Measurements from ENCODE around the gene MYB.
"Not testable (repeated sequence)": the region's sequence is repeated elsewhere in the genome, so short reads cannot be mapped to it uniquely, and the experiment has no call there.

- TF ChIP-seq CTCF (IDR thresholded peaks at IDR 0.05); ZFX (IDR thresholded peaks at IDR 0.05; ENCODE audit: borderline replicate concordance): not testable (repeated sequence)
Measured at GRCh38 chr6:135142232-135142631, 38.9 kb upstream of the MYB start.
